Measurements from ENCODE around the gene PRMT7. TPM values are rescaled to one million over a fixed set of nuclear protein-coding genes. Genes with fewer than 3 reads are reported as not detected.

Gene PRMT7
- total RNA-seq, 3 donors from 2014 or later = 38.4 to 53.4 (median 41.0) TPM

DNA sequence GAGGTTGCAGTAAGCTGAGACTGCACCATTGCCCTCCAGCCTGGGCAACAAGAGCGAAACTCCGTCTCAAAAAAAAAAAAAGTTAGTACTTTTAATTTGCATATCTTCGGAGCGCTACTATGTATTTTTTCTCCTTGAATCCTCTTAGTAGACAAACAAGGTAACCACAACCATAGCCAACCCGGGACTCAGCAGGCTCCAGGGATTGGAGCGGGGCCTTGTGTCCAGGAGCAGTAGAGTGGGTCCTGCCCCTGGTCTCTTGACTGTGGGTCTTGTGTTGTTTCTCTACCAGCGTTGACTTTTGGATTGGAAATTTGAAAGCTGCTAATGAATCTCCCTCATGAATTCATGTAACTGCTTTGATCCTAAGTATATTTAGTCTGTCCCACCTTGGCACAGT is 32.3 kb downstream of the PRMT7 start:
- Histone ChIP-seq H3K36me3 (peaks cover 16% of the 10 kb centered on the region), H3K4me1 (no peaks in the 10 kb centered on the region), H3K27me3 (no peaks in the 10 kb centered on the region), H3K27ac (no peak overlapping the region), H3K4me3 (no peak overlapping the region), H3K9me3 (no peaks in the 10 kb centered on the region)
- intact Hi-C loops (cut with DNase I; ENCODE audit: low total_unique reads) = no loop called here
- DNase-seq (ENCODE audit: low spot score in 2 of 2) = no peak
- TF ChIP-seq POLR2AphosphoS5 (IDR thresholded peaks at IDR 0.05) = no peak
- no peak for TF ChIP-seq POLR2A (IDR thresholded peaks at IDR 0.05)
- TF ChIP-seq, protein P1, sequence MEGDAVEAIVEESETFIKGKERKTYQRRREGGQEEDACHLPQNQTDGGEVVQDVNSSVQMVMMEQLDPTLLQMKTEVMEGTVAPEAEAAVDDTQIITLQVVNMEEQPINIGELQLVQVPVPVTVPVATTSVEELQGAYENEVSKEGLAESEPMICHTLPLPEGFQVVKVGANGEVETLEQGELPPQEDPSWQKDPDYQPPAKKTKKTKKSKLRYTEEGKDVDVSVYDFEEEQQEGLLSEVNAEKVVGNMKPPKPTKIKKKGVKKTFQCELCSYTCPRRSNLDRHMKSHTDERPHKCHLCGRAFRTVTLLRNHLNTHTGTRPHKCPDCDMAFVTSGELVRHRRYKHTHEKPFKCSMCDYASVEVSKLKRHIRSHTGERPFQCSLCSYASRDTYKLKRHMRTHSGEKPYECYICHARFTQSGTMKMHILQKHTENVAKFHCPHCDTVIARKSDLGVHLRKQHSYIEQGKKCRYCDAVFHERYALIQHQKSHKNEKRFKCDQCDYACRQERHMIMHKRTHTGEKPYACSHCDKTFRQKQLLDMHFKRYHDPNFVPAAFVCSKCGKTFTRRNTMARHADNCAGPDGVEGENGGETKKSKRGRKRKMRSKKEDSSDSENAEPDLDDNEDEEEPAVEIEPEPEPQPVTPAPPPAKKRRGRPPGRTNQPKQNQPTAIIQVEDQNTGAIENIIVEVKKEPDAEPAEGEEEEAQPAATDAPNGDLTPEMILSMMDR (IDR thresholded peaks at IDR 0.05) = no peak

- Histone ChIP-seq H3K4me1 (no peaks in the 10 kb centered on the region), H3K4me3 (no peak overlapping the region), H3K27me3 (no peaks in the 10 kb centered on the region), H3K9me3 (no peaks in the 10 kb centered on the region), H3K27ac (no peak overlapping the region), H3K36me3 (peaks cover 16% of the 10 kb centered on the region)
- intact Hi-C loops (cut with DNase I; ENCODE audit: low total_unique reads) = no loop called here
- DNase-seq (ENCODE audit: low spot score in 2 of 2) = no peak
- TF ChIP-seq, protein P1 (IDR thresholded peaks at IDR 0.05) = no peak
- no peak for TF ChIP-seq POLR2A (IDR thresholded peaks at IDR 0.05)
- TF ChIP-seq POLR2AphosphoS5 (IDR thresholded peaks at IDR 0.05) = no peak
Measured at GRCh38 chr16:68344252-68344651, 33.4 kb downstream of the PRMT7 start.

GRCh38 chr16:68345351-68345810 is 34.6 kb downstream of the PRMT7 start:
- intact Hi-C loops (cut with DNase I; ENCODE audit: low total_unique reads) = no loop called here
- no peaks in the 10 kb centered on the region for H3K27me3 ChIP-seq
- no peak overlapping the region for H3K27ac ChIP-seq
- H3K36me3 ChIP-seq = peaks cover 8% of the 10 kb centered on the region
- no peak overlapping the region for H3K4me3 ChIP-seq
- no peak for DNase-seq (ENCODE audit: low spot score in 2 of 2)
- H3K9me3 ChIP-seq = no peaks in the 10 kb centered on the region
- H3K4me1 ChIP-seq = no peaks in the 10 kb centered on the region
- TF ChIP-seq POLR2A (IDR thresholded peaks at IDR 0.05) = no peak
- TF ChIP-seq, protein P1 (IDR thresholded peaks at IDR 0.05) = no peak
- TF ChIP-seq POLR2AphosphoS5 (IDR thresholded peaks at IDR 0.05) = no peak

DNA sequence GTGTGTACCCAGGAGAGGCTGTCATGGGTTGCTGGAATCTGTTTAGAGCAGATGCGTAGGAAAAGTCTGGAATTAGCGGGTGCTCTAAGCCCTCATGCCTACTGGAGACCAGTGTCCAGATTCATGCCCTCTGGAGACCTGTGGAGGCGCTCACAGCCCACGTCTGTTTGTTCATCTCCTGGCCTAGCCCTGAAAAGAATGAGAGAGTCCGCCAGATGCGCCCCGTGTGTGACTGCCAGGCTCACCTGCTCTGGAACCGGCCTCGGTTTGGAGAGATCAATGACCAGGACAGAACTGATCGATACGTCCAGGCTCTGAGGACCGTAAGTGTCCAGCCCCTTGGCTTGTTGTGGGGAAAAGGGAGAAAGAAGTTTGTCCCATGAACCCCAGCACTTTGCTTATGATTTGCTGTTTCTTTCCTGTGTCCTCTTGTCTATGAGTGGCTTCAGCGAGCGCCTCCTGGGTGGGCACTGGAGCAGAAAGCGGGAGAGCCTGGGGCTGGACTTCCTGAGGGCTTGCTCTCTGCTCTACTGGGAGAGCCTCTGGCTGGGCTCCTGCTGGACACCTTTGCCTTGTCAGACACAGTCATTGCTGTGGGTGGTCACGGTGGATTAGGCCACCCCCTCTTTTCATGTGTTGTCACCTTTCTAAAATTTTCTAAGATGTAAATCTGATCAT is 35.3 kb downstream of the PRMT7 start:
- intact Hi-C loops (cut with DNase I; ENCODE audit: low total_unique reads) = no loop called here
- Histone ChIP-seq H3K4me3 (no peak overlapping the region), H3K9me3 (no peaks in the 10 kb centered on the region), H3K27ac (no peak overlapping the region), H3K36me3 (peaks cover 7% of the 10 kb centered on the region), H3K27me3 (no peaks in the 10 kb centered on the region), H3K4me1 (no peaks in the 10 kb centered on the region)
- no peak for DNase-seq (ENCODE audit: low spot score in 2 of 2)
- TF ChIP-seq, protein P1 (IDR thresholded peaks at IDR 0.05) = no peak
- TF ChIP-seq POLR2A (IDR thresholded peaks at IDR 0.05) = no peak
- no peak for TF ChIP-seq POLR2AphosphoS5 (IDR thresholded peaks at IDR 0.05)

GRCh38 chr16:68346892-68347480 is 36.2 kb downstream of the PRMT7 start:
- Histone ChIP-seq H3K36me3 (peaks cover 7% of the 10 kb centered on the region), H3K9me3 (no peaks in the 10 kb centered on the region), H3K27me3 (no peaks in the 10 kb centered on the region), H3K4me3 (no peak overlapping the region), H3K4me1 (no peaks in the 10 kb centered on the region), H3K27ac (no peak overlapping the region)
- intact Hi-C loops (cut with DNase I; ENCODE audit: low total_unique reads) = no loop called here
- TF ChIP-seq POLR2AphosphoS5 (IDR thresholded peaks at IDR 0.05) (no peak), POLR2A (IDR thresholded peaks at IDR 0.05) (no peak)
- TF ChIP-seq, protein P1 (IDR thresholded peaks at IDR 0.05) = no peak
- no peak for DNase-seq (ENCODE audit: low spot score in 2 of 2)
